GM12891 (cell line): ENCODE data around the gene TAF8.

Experiments used
- DNase-seq: peaks from one replicate; pipeline ENCODE4 v3.0.0; 2011; ENCODE audit warnings: low spot score; ENCODE audit not compliant: insufficient read length
- FAIRE-seq: peaks from 2 replicates; lab custom pipeline; 2011; peaks lifted over from hg19 to GRCh38; lab: Jason Lieb, UNC
- PAX5 ChIP-seq: IDR thresholded peaks from 2 replicates; pipeline ENCODE4 v1.6.1; 2011; ENCODE audit warnings: low read length, moderate library complexity, mild to moderate bottlenecking; ENCODE audit not compliant: insufficient read depth, severe bottlenecking
- POLR2A ChIP-seq: IDR thresholded peaks from 2 replicates; pipeline ENCODE4 v1.6.1; 2011; ENCODE audit warnings: low read depth, low read length, control low read depth
- POLR2AphosphoS5 ChIP-seq: IDR thresholded peaks from 2 replicates; pipeline ENCODE4 v1.6.1; 2011; ENCODE audit warnings: low read depth, low read length, control low read depth
- POU2F2 ChIP-seq: IDR thresholded peaks from 2 replicates; pipeline ENCODE4 v1.6.1; 2011; ENCODE audit warnings: low read depth, mild to moderate bottlenecking, control low read depth, low read length, moderate library complexity
- SPI1 ChIP-seq: IDR thresholded peaks from 2 replicates; pipeline ENCODE4 v1.6.1; 2011; ENCODE audit warnings: low read depth, low read length, control low read depth
- TAF1 ChIP-seq: IDR thresholded peaks from 2 replicates; pipeline ENCODE4 v1.6.1; 2011; ENCODE audit warnings: low read depth, low read length, control low read depth

The TAF8 gene

GRCh38 chr6:42108071-42108470, 57.7 kb downstream of the TAF8 start:
- DNase-seq: no peak
- TF ChIP-seq POLR2A (no peak), TAF1 (no peak), POU2F2 (no peak), PAX5 (no peak), POLR2AphosphoS5 (no peak), SPI1 (no peak)
- FAIRE-seq: no peak

- FAIRE-seq (no peak), DNase-seq (no peak)
- TF ChIP-seq PAX5 (no peak), SPI1 (no peak), POLR2A (no peak), TAF1 (no peak), POU2F2 (no peak), POLR2AphosphoS5 (no peak)
Observed at GRCh38 chr6:42110683-42111082, 60.4 kb downstream of the TAF8 start.

- FAIRE-seq (no peak), DNase-seq (no peak)
- no peak for TF ChIP-seq POLR2A
- TF ChIP-seq POU2F2: no peak
- no peak for TF ChIP-seq SPI1
- no peak for TF ChIP-seq TAF1
- no peak for TF ChIP-seq POLR2AphosphoS5
- TF ChIP-seq PAX5: no peak
Observed at GRCh38 chr6:42112351-42112750, 62.0 kb downstream of the TAF8 start.

- DNase-seq: no peak
- FAIRE-seq: no peak
Observed at GRCh38 chr6:42113936-42114636, 63.8 kb downstream of the TAF8 start.

GRCh38 chr6:42117843-42118161, 67.5 kb downstream of the TAF8 start:
- FAIRE-seq (no peak), DNase-seq (no peak)
- TF ChIP-seq POLR2AphosphoS5: no peak
- no peak for TF ChIP-seq POLR2A
- TF ChIP-seq SPI1: no peak
- no peak for TF ChIP-seq TAF1
- TF ChIP-seq POU2F2: no peak
- no peak for TF ChIP-seq PAX5

More at GRCh38 chr6:42113936-42114636, 63.8 kb downstream of the TAF8 start:
- no peak for TF ChIP-seq POLR2A
- TF ChIP-seq PAX5: no peak
- no peak for TF ChIP-seq TAF1
- TF ChIP-seq POU2F2: no peak
- TF ChIP-seq POLR2AphosphoS5: no peak
- TF ChIP-seq SPI1: no peak

GRCh38 chr6:42118162-42119001, 68.1 kb downstream of the TAF8 start:
- no peak for FAIRE-seq
- DNase-seq: no peak
- TF ChIP-seq TAF1 (no peak), POU2F2 (no peak)

- no peak for TF ChIP-seq TAF1
- no peak for TF ChIP-seq SPI1
- no peak for TF ChIP-seq POLR2AphosphoS5
- no peak for TF ChIP-seq PAX5
- TF ChIP-seq POU2F2: no peak
- no peak for TF ChIP-seq POLR2A
- DNase-seq (no peak), FAIRE-seq (no peak)
Observed at GRCh38 chr6:42120895-42121865, 70.9 kb downstream of the TAF8 start.

- DNase-seq: no peak
- TF ChIP-seq POLR2AphosphoS5 (no peak), POLR2A (no peak), POU2F2 (no peak), PAX5 (no peak), SPI1 (no peak), TAF1 (no peak)
- no peak for FAIRE-seq
Observed at GRCh38 chr6:42123379-42124103, 73.2 kb downstream of the TAF8 start.
